Lung (tissue), 12 donors: ENCODE data around the gene PCBP3. TPM values are rescaled to one million over a fixed set of nuclear protein-coding genes. Genes with fewer than 3 reads are reported as not detected.
A peak's percentile ranks its signal among the peaks of the same experiment; 100 is the strongest.

Experiments used
- ATAC-seq: fragments of 200-7000 bp; cut with Tn5 transposase; one replicate; pipeline ENCODE4 v1.9.1; 2020; ENCODE audit warnings: moderate number of reproducible peaks; ENCODE audit not compliant: insufficient read depth, low FRiP score
- DNase-seq, 3 donors: peaks; one replicate each; pipeline ENCODE4 v3.0.0-alpha.2; 2013 to 2017
- H3K27ac ChIP-seq, 2 donors: one replicate each; pipeline ENCODE4 v1.5.1; 2013; ENCODE audit warnings: mild to moderate bottlenecking in 2 of 2, moderate library complexity in 2 of 2, control low read depth in 1 of 2, inconsistent platforms in 1 of 2, low read depth in 1 of 2, low read length in 1 of 2
- H3K27me3 ChIP-seq, 3 donors: one replicate each; pipeline ENCODE4 v1.5.1; 2013; ENCODE audit warnings: low read length in 2 of 3; ENCODE audit not compliant: control insufficient read depth in 3 of 3, insufficient read depth in 3 of 3
- H3K36me3 ChIP-seq, 4 donors: one replicate each; pipeline ENCODE4 v1.5.1; 2013; ENCODE audit warnings: low read length in 4 of 4, mild to moderate bottlenecking in 1 of 4, moderate library complexity in 1 of 4; ENCODE audit not compliant: control insufficient read depth in 4 of 4, insufficient read depth in 4 of 4
- H3K4me1 ChIP-seq, 5 donors: one replicate each; pipeline ENCODE4 v1.5.1; 2013; ENCODE audit warnings: low read length in 5 of 5, mild to moderate bottlenecking in 2 of 5, moderate library complexity in 1 of 5; ENCODE audit not compliant: control insufficient read depth in 5 of 5, insufficient read depth in 5 of 5
- H3K4me3 ChIP-seq: one replicate; pipeline ENCODE4 v1.5.1; 2013; ENCODE audit warnings: mild to moderate bottlenecking, control low read depth, moderate library complexity
- H3K9ac ChIP-seq, 2 donors: one replicate each; pipeline ENCODE4 v1.5.1; 2013; ENCODE audit warnings: low read length in 2 of 2, control low read depth in 1 of 2; ENCODE audit not compliant: insufficient read depth in 1 of 2
- H3K9me3 ChIP-seq, 4 donors: one replicate each; pipeline ENCODE4 v1.5.1; 2013; ENCODE audit warnings: low read length in 3 of 4, mild to moderate bottlenecking in 1 of 4, moderate library complexity in 1 of 4; ENCODE audit not compliant: control insufficient read depth in 4 of 4, insufficient read depth in 3 of 4
- CTCF ChIP-seq: IDR thresholded peaks from 2 replicates; pipeline ENCODE4 v1.5.1; 2012; ENCODE audit warnings: mild to moderate bottlenecking; ENCODE audit errors: control extremely low read depth, extremely low read depth
- WGBS, 2 donors: extraction: QIAGEN DNeasy Blood & Tissue Kit; methylation state at CpG; one replicate each; pipeline ENCODE4 v1.1.7; 2013; 5-methylcytosine and 5-hydroxymethylcytosine counted together
- polyA plus RNA-seq, 2 donors: library from polyadenylated mRNA; stranded (reverse); fragments of 200-250 nt; gene quantifications; one replicate each; pipeline ENCODE4 v1.2.1, GENCODE V29; 2013
- total RNA-seq, 2 donors: library from RNA; depleted of rRNA in 1 of 2; stranded (reverse); fragments of >200 nt in 1 of 2; gene quantifications; one replicate each; pipeline ENCODE4 v1.2.1, GENCODE V29; 2014 to 2021
- donor health status: control.
- donor health status: control.
- donor health status: Bipolar disorder and iron deficiency.
- donor health status: healthy.
- donor health status: DM: yes; HTN: yes; CAD: no.

PCBP3 gene
- total and polyA plus RNA-seq, 4 donors = 1.6 to 8.2 (median 3.1) TPM

DNA sequence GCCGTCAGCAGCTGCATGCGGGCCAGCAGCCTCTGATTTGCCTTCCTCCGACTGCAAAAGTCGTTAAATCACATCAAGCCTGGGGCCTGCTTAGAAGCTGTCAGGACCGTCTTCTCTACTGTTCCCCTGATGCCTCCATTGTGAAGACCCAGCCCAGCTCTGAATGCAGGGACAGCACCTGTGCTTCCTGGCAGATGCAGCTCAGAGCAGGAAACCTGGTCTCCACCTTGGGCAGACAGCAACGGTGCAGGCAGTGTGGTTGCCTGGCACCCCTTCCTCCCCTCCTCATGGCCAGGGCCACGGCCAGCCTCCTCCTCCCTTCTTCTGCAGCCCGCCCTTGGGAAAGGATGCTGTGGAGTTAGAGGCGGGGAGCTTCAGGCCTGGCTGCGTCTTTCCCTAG is 245.7 kb downstream of the PCBP3 start:
- ATAC-seq (no peak), DNase-seq (no peak)
- WGBS, 2 donors = 71 to 76% methylated on average over 10 of the region's 10 CpGs

DNA sequence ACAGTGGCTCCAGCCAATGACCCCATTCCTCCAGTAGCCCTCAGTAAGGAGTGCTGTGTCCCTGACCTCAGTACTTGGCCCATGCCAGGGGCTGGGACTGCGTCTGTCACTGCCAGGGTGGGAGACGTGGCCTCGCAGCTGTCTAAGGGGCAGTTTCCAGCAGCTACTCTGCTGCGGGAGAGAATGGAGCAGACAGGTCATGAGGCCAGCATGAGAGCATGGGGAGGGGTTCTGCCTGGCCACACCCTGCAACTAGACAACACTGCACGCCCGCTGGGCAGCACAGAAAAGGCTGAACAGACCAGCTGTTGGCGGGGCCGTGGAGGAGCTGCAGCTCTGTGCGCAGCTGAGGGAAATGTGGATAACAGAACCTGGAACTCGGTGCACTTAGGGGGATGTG is 246.4 kb downstream of the PCBP3 start:
- no peak for DNase-seq

More for the DNA sequence above, 245.7 kb downstream of the PCBP3 start:
- no peak overlapping the region for H3K4me3 ChIP-seq
- peaks cover 0 to 18% (median 0%) of the 10 kb centered on the region in 5 donors for H3K4me1 ChIP-seq
- peaks cover 0 to 2% (median 0%) of the 10 kb centered on the region in 4 donors for H3K9me3 ChIP-seq
- H3K9ac ChIP-seq = no peak overlapping the region
- peaks cover 0 to 11% (median 4%) of the 10 kb centered on the region in 3 donors for H3K27me3 ChIP-seq
- no peaks in the 10 kb centered on the region for H3K36me3 ChIP-seq
- no peak overlapping the region for H3K27ac ChIP-seq
- TF ChIP-seq CTCF = no peak

GRCh38 chr21:45891388-45892155 is 248.0 kb downstream of the PCBP3 start:
- DNase-seq = no peak
- Histone ChIP-seq H3K27ac (no peak overlapping the region), H3K9ac (no peak overlapping the region), H3K36me3 (no peaks in the 10 kb centered on the region), H3K4me3 (no peak overlapping the region), H3K27me3 (peaks cover 0 to 11% (median 4%) of the 10 kb centered on the region in 3 donors), H3K9me3 (peaks cover 0 to 2% (median 0%) of the 10 kb centered on the region in 4 donors), H3K4me1 (peaks cover 0 to 20% (median 0%) of the 10 kb centered on the region in 5 donors)
- WGBS, 2 donors = 56 to 58% methylated on average over 25 to 26 of the region's 26 CpGs
- no peak for ATAC-seq
- no peak for TF ChIP-seq CTCF

More for the DNA sequence above, 246.4 kb downstream of the PCBP3 start:
- Histone ChIP-seq H3K9ac (no peak overlapping the region), H3K27ac (no peak overlapping the region), H3K9me3 (peaks cover 0 to 2% (median 0%) of the 10 kb centered on the region in 4 donors), H3K4me3 (no peak overlapping the region), H3K4me1 (peaks cover 0 to 21% (median 0%) of the 10 kb centered on the region in 5 donors), H3K27me3 (peaks cover 0 to 11% (median 4%) of the 10 kb centered on the region in 3 donors), H3K36me3 (no peaks in the 10 kb centered on the region)
- 66 to 82% methylated on average over 10 of the region's 10 CpGs for WGBS, 2 donors
- no peak for TF ChIP-seq CTCF
- peak; percentile 42 for ATAC-seq
